ENCODE results near the gene AAK1. TPM values are rescaled to one million over a fixed set of nuclear protein-coding genes. Genes with fewer than 3 reads are reported as not detected.

Gene AAK1
- total and polyA plus RNA-seq, 2 of the 13 experiments (the other 11 are each of a cell fraction or from before 2014, with no cell fraction given): 9.8 to 10.3 TPM

DNA sequence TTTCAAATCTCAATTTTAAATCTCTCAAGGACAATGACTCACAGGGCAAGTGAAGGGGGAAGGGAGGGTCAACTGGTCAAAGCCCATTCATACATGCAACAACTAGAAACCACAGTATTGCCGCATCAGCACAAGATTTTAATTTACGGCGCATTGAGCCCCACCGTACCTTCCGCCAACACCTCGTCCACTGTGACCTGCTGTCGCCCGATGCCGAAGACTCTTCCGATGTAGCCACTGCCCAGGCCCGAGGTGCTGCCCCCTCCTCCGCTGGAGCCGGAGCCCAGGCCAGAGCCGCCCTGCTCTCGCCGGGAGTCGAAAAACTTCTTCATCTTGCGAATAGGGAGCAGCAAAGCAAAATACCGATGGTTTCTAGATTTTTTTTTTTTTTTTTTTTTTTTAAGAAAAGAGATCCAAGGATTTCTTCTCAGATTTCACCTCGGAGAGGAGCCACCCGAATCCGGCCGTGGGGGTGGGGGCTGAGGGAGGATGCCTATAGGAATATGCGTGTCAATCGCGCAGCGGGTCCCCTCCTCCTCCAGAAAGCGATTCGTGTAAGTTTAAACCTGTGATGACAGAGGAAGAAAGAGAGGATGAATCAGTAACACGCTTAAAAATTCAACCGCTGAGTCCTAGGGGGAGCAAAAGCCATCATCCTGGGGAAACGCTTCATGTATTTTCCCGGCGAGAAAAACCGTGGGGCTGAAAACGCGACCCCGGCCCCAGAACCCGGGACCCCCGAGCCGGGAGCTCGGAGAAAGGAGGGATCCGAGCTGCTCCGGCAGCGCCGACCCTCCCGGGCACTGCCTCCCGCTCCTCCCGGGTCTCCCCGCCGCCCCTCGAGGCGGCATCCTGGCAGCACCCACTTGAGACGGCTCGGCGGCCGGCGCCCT lies 584 bp downstream of the AAK1 start:
- no peak for FAIRE-seq
- peak overlapping the region; percentile 68 for H2AFZ ChIP-seq (ENCODE audit: low read length)
- POLR2A ChIA-PET: interaction anchor here (0.8 to 3.3 kb wide), 10 partner anchors 9 to 560 kb away, joined by 3 to 15 read pairs (median 5); partner anchors contain the start of gene ANXA4
- WGBS (ENCODE audit: low lambda C conversion rate): under 1% methylated on average over 43 of the region's 58 CpGs
- intact Hi-C loops (cut with micrococcal nuclease; ENCODE audit: unreplicated experiment) (loop anchor here (5.0 kb wide), 3 partner anchors 69 to 184 kb away; partner anchors contain the start of gene GMCL1), in situ Hi-C loops (cut with HindIII; ENCODE audit: extremely low pct_ligation_motif_present, low pct_unique_long_range_greater_than_20kb) (no loop called here)
- H3K9me3 ChIP-seq (ENCODE audit: low read length): no peaks in the 10 kb centered on the region
- peak; percentile 85 for DNase-seq (ENCODE audit: low spot score)
- H3K4me3 ChIP-seq (replicated peaks in 1 of 3; ENCODE audit: insufficient read depth in 1 of 3, low read depth in 2 of 3, low read length in 3 of 3): peak overlapping the region; percentile 78 to 94 (median 88)
- H3K27me3 ChIP-seq (ENCODE audit: control insufficient read depth in 1 of 2, insufficient read depth in 2 of 2, low read length in 2 of 2): peaks cover 0 to 3% of the 10 kb centered on the region in 2 experiments; a peak in 1 of 5 replicates
- BruUV-seq (replicated peaks): no TSS peak
- H3K4me2 ChIP-seq (ENCODE audit: low read depth, low read length): peak overlapping the region; percentile 95
- H3K4me1 ChIP-seq (ENCODE audit: insufficient read depth, low read length): peaks cover 55% of the 10 kb centered on the region
- peak overlapping the region; percentile 91 for H3K9ac ChIP-seq (ENCODE audit: insufficient read depth, low read depth, low read length)
- no peaks in the 10 kb centered on the region for H4K20me1 ChIP-seq (ENCODE audit: insufficient read depth, low read length)
- peak; percentile 49 for ATAC-seq
- peak overlapping the region; percentile 92 for H3K27ac ChIP-seq (ENCODE audit: extremely low read length, insufficient read depth, low read length)
- H3K36me3 ChIP-seq (replicated peaks in 1 of 2; ENCODE audit: control insufficient read depth in 1 of 2, insufficient read depth in 2 of 2, low read length in 2 of 2): no peaks in the 10 kb centered on the region
- CTCF ChIA-PET (ENCODE audit: low intra/inter-chr PET ratio, low total read pairs): no interaction called here
- peaks cover 42% of the 10 kb centered on the region for H3K79me2 ChIP-seq (ENCODE audit: insufficient read depth, low read length)
- no peak for TF ChIP-seq NR3C1 (CRISPR knock-in tag; IDR thresholded peaks at IDR 0.05)
- TF ChIP-seq, protein P1, sequence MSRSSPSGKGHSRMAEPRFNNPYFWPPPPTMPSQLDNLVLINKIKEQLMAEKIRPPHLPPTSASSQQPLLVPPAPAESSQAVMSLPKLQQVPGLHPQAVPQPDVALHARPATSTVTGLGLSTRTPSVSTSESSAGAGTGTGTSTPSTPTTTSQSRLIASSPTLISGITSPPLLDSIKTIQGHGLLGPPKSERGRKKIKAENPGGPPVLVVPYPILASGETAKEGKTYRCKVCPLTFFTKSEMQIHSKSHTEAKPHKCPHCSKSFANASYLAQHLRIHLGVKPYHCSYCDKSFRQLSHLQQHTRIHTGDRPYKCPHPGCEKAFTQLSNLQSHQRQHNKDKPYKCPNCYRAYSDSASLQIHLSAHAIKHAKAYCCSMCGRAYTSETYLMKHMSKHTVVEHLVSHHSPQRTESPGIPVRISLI (CRISPR knock-in tag; IDR thresholded peaks at IDR 0.05; ENCODE audit: borderline replicate concordance): 0 out of 2 replicates have a peak, but pooled peaks have one; percentile 37
- TF ChIP-seq KMT2A (CRISPR knock-in tag; IDR thresholded peaks at IDR 0.05): peak; percentile 47
- 0 out of 2 replicates have a peak, but pooled peaks have one; percentile 36 for TF ChIP-seq ESRRA (CRISPR knock-in tag; IDR thresholded peaks at IDR 0.05; ENCODE audit: low read depth)
- 0 out of 2 replicates have a peak, but pooled peaks have one; percentile 58 for TF ChIP-seq JUN (CRISPR knock-in tag; IDR thresholded peaks at IDR 0.05)
- no peak; the same call in 1 of the 2 replicates for TF ChIP-seq IRX3 (CRISPR knock-in tag; IDR thresholded peaks at IDR 0.05; ENCODE audit: borderline replicate concordance, low read depth)
- 0 out of 2 replicates have a peak, but pooled peaks have one; percentile 5 for TF ChIP-seq ZHX2 (IDR thresholded peaks at IDR 0.05; ENCODE audit: low read depth)
- TF ChIP-seq ZHX2 (CRISPR knock-in tag; IDR thresholded peaks at IDR 0.05; ENCODE audit: borderline replicate concordance): no peak
- peak; percentile 26; the same call in 1 of the 2 replicates for TF ChIP-seq ZMAT3 (CRISPR knock-in tag; conservative IDR thresholded peaks at IDR 0.05)
- no peak for TF ChIP-seq NFATC3 (CRISPR knock-in tag; IDR thresholded peaks at IDR 0.05)
- TF ChIP-seq AGO2 (optimal IDR thresholded peaks at IDR 0.05; ENCODE audit: low read depth, low read length): peak; percentile 24
- TF ChIP-seq REL (CRISPR knock-in tag; conservative IDR thresholded peaks at IDR 0.05): no peak
- 0 out of 2 replicates have a peak, but pooled peaks have one; percentile 20 for TF ChIP-seq CREBL2 (CRISPR knock-in tag; IDR thresholded peaks at IDR 0.05; ENCODE audit: borderline replicate concordance)
- peak; percentile 5; the same call in 1 of the 2 replicates for TF ChIP-seq ZNF879 (CRISPR knock-in tag; IDR thresholded peaks at IDR 0.05)
- peak; percentile 80 for TF ChIP-seq SAP130 (CRISPR knock-in tag; IDR thresholded peaks at IDR 0.05; ENCODE audit: low read depth)
- 0 out of 2 replicates have a peak, but pooled peaks have one; percentile 45 for TF ChIP-seq PHF21A (CRISPR knock-in tag; IDR thresholded peaks at IDR 0.05)
